H1 (cell line): ENCODE measurements around the gene NFATC1. TPM values are rescaled to one million over a fixed set of nuclear protein-coding genes. Genes with fewer than 3 reads are reported as not detected.

ENCODE experiments used
- CTCF ChIA-PET: fragments of 300-600 bp; sonication (Branson Sonifier 250); formaldehyde crosslinking; loops from one replicate; lab custom pipeline; 2021; ENCODE audit not compliant: partially characterized antibody; lab: Charles Lee
- POLR2A ChIA-PET: fragments of 300-600 bp; sonication (Branson Sonifier 250); formaldehyde crosslinking; loops from one replicate; lab custom pipeline; 2021; ENCODE audit warnings: inconsistent platforms; ENCODE audit not compliant: partially characterized antibody; lab: Charles Lee
- DNase-seq, 2 experiments: peaks; one replicate each; pipeline versions ENCODE4 v3.0.0 to v3.0.0-alpha.2; 2010 to 2022; ENCODE audit warnings: low spot score in 2 of 2, low read depth in 1 of 2, mixed read lengths in 1 of 2
- FAIRE-seq: peaks from 2 replicates; lab custom pipeline; 2011; peaks lifted over from hg19 to GRCh38; lab: Jason Lieb, UNC
- H2AFZ ChIP-seq: 2 replicates; pipeline ENCODE4 v1.8.1; 2012; ENCODE audit warnings: low read length, inconsistent platforms
- H2AK5ac ChIP-seq: 2 replicates; pipeline ENCODE4 v1.6.1; 2013; ENCODE audit warnings: low read depth, low read length
- H2BK120ac ChIP-seq: replicated peaks from 2 replicates; pipeline ENCODE3; 2013; ENCODE audit warnings: low read depth, low read length, inconsistent platforms
- H2BK12ac ChIP-seq: 2 replicates; pipeline ENCODE4 v1.6.1; 2013; ENCODE audit warnings: low read depth, low read length
- H2BK15ac ChIP-seq: 2 replicates; pipeline ENCODE4 v1.6.1; 2013; ENCODE audit warnings: low read length
- H2BK20ac ChIP-seq: 2 replicates; pipeline ENCODE4 v1.6.1; 2013; ENCODE audit warnings: low read length
- H2BK5ac ChIP-seq: 2 replicates; pipeline ENCODE4 v1.6.1; 2013; ENCODE audit warnings: low read depth, low read length
- H3K14ac ChIP-seq: 2 replicates; pipeline ENCODE4 v1.6.1; 2013; ENCODE audit warnings: inconsistent platforms; ENCODE audit not compliant: insufficient read length
- H3K18ac ChIP-seq: 2 replicates; pipeline ENCODE4 v1.6.1; 2013; ENCODE audit warnings: low read length; ENCODE audit errors: extremely low read depth
- H3K23ac ChIP-seq: 2 replicates; pipeline ENCODE4 v1.6.1; 2013; ENCODE audit warnings: inconsistent platforms; ENCODE audit not compliant: insufficient read length
- H3K23me2 ChIP-seq: 2 replicates; pipeline ENCODE4 v1.6.1; 2013; ENCODE audit warnings: low read depth, low read length
- H3K27ac ChIP-seq: 2 replicates; pipeline ENCODE4 v1.6.1; 2011; ENCODE audit warnings: low read depth, low read length, inconsistent platforms
- H3K27me3 ChIP-seq, 4 experiments: replicated peaks in 1 of 4; 1 replicate in 1 of 4; 2 replicates in 3 of 4; pipeline versions ENCODE4 v1.6.1 to v1.8.1; 2011 to 2013; ENCODE audit warnings: low read length in 3 of 4, mild to moderate bottlenecking in 3 of 4, inconsistent platforms in 2 of 4, mixed read lengths in 2 of 4, moderate library complexity in 1 of 4; ENCODE audit not compliant: control insufficient read depth in 3 of 4, insufficient read depth in 3 of 4; ENCODE audit errors: extremely low read depth in 1 of 4
- H3K36me3 ChIP-seq, 4 experiments: 2 replicates each; pipeline versions ENCODE4 v1.6.1 to v1.8.1; 2011 to 2013; ENCODE audit warnings: mild to moderate bottlenecking in 4 of 4, low read length in 3 of 4, moderate library complexity in 2 of 4, control low read depth in 1 of 4, inconsistent platforms in 1 of 4; ENCODE audit not compliant: insufficient read depth in 4 of 4, control insufficient read depth in 2 of 4
- H3K4ac ChIP-seq: replicated peaks from 2 replicates; pipeline ENCODE3; 2013; ENCODE audit warnings: low read length, low read depth, mixed read lengths, inconsistent platforms; ENCODE audit not compliant: insufficient read length
- H3K4me1 ChIP-seq, 4 experiments: replicated peaks in 1 of 4; 1 replicate in 1 of 4; 2 replicates in 3 of 4; pipeline versions ENCODE4 v1.6.1 to v1.8.1; 2011 to 2013; ENCODE audit warnings: low read length in 3 of 4, inconsistent platforms in 2 of 4, mixed read lengths in 1 of 4; ENCODE audit not compliant: insufficient read depth in 4 of 4, control insufficient read depth in 3 of 4
- H3K4me2 ChIP-seq, 2 experiments: 2 replicates each; pipeline versions ENCODE4 v1.6.1 to v1.8.1; 2011 to 2013; ENCODE audit warnings: low read depth in 2 of 2, low read length in 2 of 2, control low read depth in 1 of 2, inconsistent platforms in 1 of 2, mild to moderate bottlenecking in 1 of 2; ENCODE audit not compliant: insufficient read depth in 1 of 2
- H3K4me3 ChIP-seq, 4 experiments: fragments of 200-600, 300-600 bp in 1 of 4; sonication (generic), shearing (Covaris generic), sonication (Bioruptor Twin) in 1 of 4; 2 replicates each; pipeline versions ENCODE4 v1.5.1 to v1.8.1; 2011 to 2016; ENCODE audit warnings: low read length in 4 of 4, low read depth in 3 of 4, control low read depth in 2 of 4, inconsistent platforms in 2 of 4, mild to moderate bottlenecking in 2 of 4, mixed read lengths in 1 of 4, moderate library complexity in 1 of 4; ENCODE audit not compliant: insufficient read depth in 2 of 4; ENCODE audit errors: extremely low read depth in 1 of 4
- H3K56ac ChIP-seq: replicated peaks from 2 replicates; pipeline ENCODE3; 2013; ENCODE audit warnings: low read depth, mild to moderate bottlenecking, mixed read lengths, low read length, inconsistent platforms; ENCODE audit not compliant: insufficient read length
- H3K79me1 ChIP-seq: 2 replicates; pipeline ENCODE4 v1.6.1; 2013; ENCODE audit warnings: low read depth, low read length, control low read depth
- H3K79me2 ChIP-seq, 2 experiments: 2 replicates each; pipeline versions ENCODE4 v1.6.1 to v1.8.1; 2012 to 2013; ENCODE audit warnings: low read length in 2 of 2, mild to moderate bottlenecking in 2 of 2, inconsistent platforms in 1 of 2; ENCODE audit not compliant: insufficient read depth in 2 of 2, control insufficient read depth in 1 of 2
- H3K9ac ChIP-seq, 4 experiments: replicated peaks in 1 of 4; 1 replicate in 1 of 4; 2 replicates in 3 of 4; pipeline versions ENCODE4 v1.6.1 to v1.8.1; 2011 to 2013; ENCODE audit warnings: low read depth in 3 of 4, low read length in 3 of 4, control low read depth in 2 of 4, mild to moderate bottlenecking in 2 of 4, moderate library complexity in 2 of 4, inconsistent platforms in 1 of 4; ENCODE audit errors: extremely low read depth in 1 of 4
- H3K9me3 ChIP-seq, 2 experiments: 2 replicates each; pipeline versions ENCODE4 v1.6.1 to v1.8.1; 2012 to 2013; ENCODE audit warnings: mild to moderate bottlenecking in 2 of 2, moderate library complexity in 2 of 2, control low read depth in 1 of 2, inconsistent platforms in 1 of 2, low read depth in 1 of 2, low read length in 1 of 2, mixed read lengths in 1 of 2; ENCODE audit not compliant: insufficient read depth in 2 of 2
- H4K20me1 ChIP-seq, 2 experiments: replicated peaks in 1 of 2; 2 replicates each; pipeline versions ENCODE3 to v1.8.1; 2011 to 2013; ENCODE audit warnings: inconsistent platforms in 2 of 2, low read length in 2 of 2, mild to moderate bottlenecking in 1 of 2; ENCODE audit not compliant: insufficient read depth in 2 of 2, control insufficient read depth in 1 of 2
- H4K5ac ChIP-seq: 2 replicates; pipeline ENCODE4 v1.6.1; 2013; ENCODE audit warnings: low read length, low read depth, mixed read lengths, inconsistent platforms; ENCODE audit not compliant: insufficient read length
- H4K8ac ChIP-seq: 2 replicates; pipeline ENCODE4 v1.8.0; 2013; ENCODE audit warnings: mild to moderate bottlenecking, moderate library complexity, low read length, inconsistent platforms; ENCODE audit not compliant: insufficient read depth; ENCODE audit errors: extremely low read depth
- H4K91ac ChIP-seq: replicated peaks from 2 replicates; pipeline ENCODE3; 2013; ENCODE audit warnings: low read length, mixed read lengths, inconsistent platforms; ENCODE audit not compliant: insufficient read length
- BACH1 ChIP-seq: IDR thresholded peaks from 2 replicates; pipeline ENCODE4 v1.6.1; 2012; ENCODE audit warnings: low read length, improper control_type of control experiment
- BRCA1 ChIP-seq: IDR thresholded peaks from 2 replicates; pipeline ENCODE4 v1.6.1; 2012; ENCODE audit warnings: low read depth, low read length, improper control_type of control experiment
- EP300 ChIP-seq, 2 experiments: IDR thresholded peaks; 1 replicate in 1 of 2; 2 replicates in 1 of 2; pipeline ENCODE4 v1.6.1; 2011 to 2012; ENCODE audit warnings: low read depth in 2 of 2, low read length in 2 of 2, mild to moderate bottlenecking in 2 of 2, borderline replicate concordance in 1 of 2, inconsistent platforms in 1 of 2, moderate library complexity in 1 of 2
- EZH2 ChIP-seq: fragments of 200-600 bp; sonication (generic); IDR thresholded peaks from 2 replicates; pipeline ENCODE4 v1.7.1; 2012; ENCODE audit warnings: low read depth, mild to moderate bottlenecking, moderate library complexity, low read length, inconsistent platforms; ENCODE audit not compliant: severe bottlenecking
- GABPA ChIP-seq: IDR thresholded peaks from 2 replicates; pipeline ENCODE4 v1.6.1; 2011; ENCODE audit warnings: mild to moderate bottlenecking, low read length, moderate library complexity, borderline replicate concordance; ENCODE audit not compliant: insufficient read depth
- HDAC2 ChIP-seq, 2 experiments: fragments of 300-600 bp in 1 of 2; sonication (generic) in 1 of 2; IDR thresholded peaks; 2 replicates each; pipeline ENCODE4 v1.6.1; 2011 to 2012; ENCODE audit warnings: low read depth in 2 of 2, low read length in 2 of 2, mild to moderate bottlenecking in 2 of 2, moderate library complexity in 2 of 2, borderline replicate concordance in 1 of 2, inconsistent platforms in 1 of 2
- HDAC6 ChIP-seq: IDR thresholded peaks from one replicate; pipeline ENCODE4 v1.7.1; 2012; ENCODE audit warnings: low read depth, mild to moderate bottlenecking, inconsistent platforms, low read length, moderate library complexity
- KDM5A ChIP-seq: fragments of 200-600 bp; IDR thresholded peaks from 2 replicates; pipeline ENCODE4 v1.7.1; 2012; ENCODE audit warnings: mild to moderate bottlenecking, low read length, inconsistent platforms, mixed read lengths
- RFX5 ChIP-seq: IDR thresholded peaks from 2 replicates; pipeline ENCODE4 v1.6.1; 2011; ENCODE audit warnings: low read depth, low read length, improper control_type of control experiment, borderline replicate concordance
- TAF7 ChIP-seq: optimal IDR thresholded peaks from 2 replicates; pipeline ENCODE3; 2011; ENCODE audit warnings: low read depth, mild to moderate bottlenecking, inconsistent platforms, low read length, moderate library complexity, borderline replicate concordance
- ZNF274 ChIP-seq: IDR thresholded peaks from 2 replicates; pipeline ENCODE4 v1.7.0; 2012; ENCODE audit warnings: low read length, borderline replicate concordance; ENCODE audit errors: extremely low read depth
- WGBS, 2 experiments: shearing (Covaris generic) in 1 of 2; methylation state at CpG; one replicate each; pipeline versions ENCODE4 v1.1.6 to v1.1.7; 2013 to 2015; ENCODE audit warnings: low lambda C conversion rate in 2 of 2, mixed read lengths in 2 of 2, inconsistent platforms in 1 of 2, low coverage in 1 of 2, missing lambda C conversion rate in 1 of 2; ENCODE audit not compliant: insufficient replicate concordance in 2 of 2, insufficient coverage in 1 of 2, insufficient read length in 1 of 2; ENCODE audit errors: extremely low coverage in 1 of 2, missing lambda C conversion rate in 1 of 2; 5-methylcytosine and 5-hydroxymethylcytosine counted together
- polyA plus RNA-seq, 7 experiments: library from polyadenylated mRNA; depleted of rRNA in 3 of 7; stranded (reverse) in 5 of 7; unstranded in 2 of 7; fragments of >200 nt in 5 of 7; fragments of 200-250 nt in 2 of 7; gene quantifications; 1 replicate in 5 of 7; 2 replicates in 1 of 7; 4 replicates in 1 of 7; pipeline versions ENCODE4 v1.2.1 to v1.2.3, GENCODE V29; 2011 to 2013; ENCODE audit warnings: missing spikeins in 2 of 7, mixed read lengths in 2 of 7
- total RNA-seq: library from RNA; stranded (reverse); fragmentation: NEBNext Ultra II Directional; extraction: Animal tissue kit (Norgen Biotek cat#: 25700); gene quantifications from 2 replicates; pipeline ENCODE4 v1.2.1, GENCODE V29; 2021

NFATC1 gene
- total and polyA plus RNA-seq, 2 of the 8 experiments (the other 6 are each of a cell fraction or from before 2014, with no cell fraction given) = 2.0 to 6.6 TPM

GRCh38 chr18:79523206-79523735 is 127.5 kb downstream of the NFATC1 start:
- H3K4me3 ChIP-seq = no peak overlapping the region
- H4K91ac ChIP-seq = no peak overlapping the region
- H3K4me2 ChIP-seq = no peak overlapping the region
- H3K79me2 ChIP-seq = no peaks in the 10 kb centered on the region
- H3K79me1 ChIP-seq = no peaks in the 10 kb centered on the region; the same call in 1 of the 2 replicates
- H3K36me3 ChIP-seq = no peaks in the 10 kb centered on the region
- DNase-seq (no peak), FAIRE-seq (no peak)
- no peak overlapping the region for H2BK12ac ChIP-seq
- 92% methylated on average over 11 of the region's 11 CpGs; no CpG with 5 or more reads in 1 of the 2 experiments for WGBS, 2 experiments
- H3K4me1 ChIP-seq = peaks cover 0 to 12% (median 5%) of the 10 kb centered on the region in 4 experiments; a peak in 5 of 7 replicates
- H3K9me3 ChIP-seq = no peaks in the 10 kb centered on the region
- H4K5ac ChIP-seq = no peak overlapping the region
- no peak overlapping the region for H3K23ac ChIP-seq
- ChIA-PET POLR2A (interaction anchor here (1.0 kb wide), 1 partner anchor 10 kb away, joined by 3 read pairs; no protein-coding TSS in a partner anchor), CTCF (interaction anchor here (1.1 to 2.1 kb wide), 4 partner anchors 9 to 141 kb away, joined by 3 to 5 read pairs (median 4); no protein-coding TSS in a partner anchor)
- no peak overlapping the region for H3K56ac ChIP-seq
- no peak overlapping the region for H2BK15ac ChIP-seq
- H3K14ac ChIP-seq = no peak overlapping the region
- H4K8ac ChIP-seq = no peak overlapping the region; the same call in 1 of the 2 replicates
- no peak overlapping the region for H3K27ac ChIP-seq
- no peak overlapping the region for H2AFZ ChIP-seq
- H2BK20ac ChIP-seq = no peak overlapping the region
- H3K4ac ChIP-seq = no peak overlapping the region
- no peak overlapping the region for H3K18ac ChIP-seq
- no peak overlapping the region for H2BK120ac ChIP-seq
- H3K27me3 ChIP-seq = no peaks in the 10 kb centered on the region
- H3K23me2 ChIP-seq = no peaks in the 10 kb centered on the region
- no peak overlapping the region for H2AK5ac ChIP-seq
- no peaks in the 10 kb centered on the region for H4K20me1 ChIP-seq
- no peak overlapping the region for H2BK5ac ChIP-seq
- H3K9ac ChIP-seq = no peak overlapping the region
- no peak for TF ChIP-seq EZH2
- TF ChIP-seq HDAC2 (IDR thresholded peaks at IDR 0.05; ENCODE audit: borderline replicate concordance in 1 of 2, low read depth in 2 of 2, low read length in 2 of 2) = no peak
- no peak for TF ChIP-seq EP300 (IDR thresholded peaks at IDR 0.05; ENCODE audit: borderline replicate concordance in 1 of 2, low read depth in 2 of 2, low read length in 2 of 2)
- TF ChIP-seq KDM5A = no peak
- no peak for TF ChIP-seq HDAC6
- TF ChIP-seq GABPA = no peak
- TF ChIP-seq RFX5 = no peak
- TF ChIP-seq TAF7 = no peak
- TF ChIP-seq BRCA1 = no peak
- no peak for TF ChIP-seq ZNF274
- no peak for TF ChIP-seq BACH1
